WI38 (cell line): ENCODE measurements around the gene CACNA2D2.

Experiments
- H3K4me3 ChIP-seq: 2 replicates; pipeline ENCODE4 v1.5.1; 2011; ENCODE audit warnings: low read depth, mild to moderate bottlenecking, control low read depth, low read length
- CTCF ChIP-seq: IDR thresholded peaks from 2 replicates; pipeline ENCODE4 v1.5.1; 2012; ENCODE audit warnings: low read depth, mild to moderate bottlenecking, control low read depth, low read length

The CACNA2D2 gene

DNA sequence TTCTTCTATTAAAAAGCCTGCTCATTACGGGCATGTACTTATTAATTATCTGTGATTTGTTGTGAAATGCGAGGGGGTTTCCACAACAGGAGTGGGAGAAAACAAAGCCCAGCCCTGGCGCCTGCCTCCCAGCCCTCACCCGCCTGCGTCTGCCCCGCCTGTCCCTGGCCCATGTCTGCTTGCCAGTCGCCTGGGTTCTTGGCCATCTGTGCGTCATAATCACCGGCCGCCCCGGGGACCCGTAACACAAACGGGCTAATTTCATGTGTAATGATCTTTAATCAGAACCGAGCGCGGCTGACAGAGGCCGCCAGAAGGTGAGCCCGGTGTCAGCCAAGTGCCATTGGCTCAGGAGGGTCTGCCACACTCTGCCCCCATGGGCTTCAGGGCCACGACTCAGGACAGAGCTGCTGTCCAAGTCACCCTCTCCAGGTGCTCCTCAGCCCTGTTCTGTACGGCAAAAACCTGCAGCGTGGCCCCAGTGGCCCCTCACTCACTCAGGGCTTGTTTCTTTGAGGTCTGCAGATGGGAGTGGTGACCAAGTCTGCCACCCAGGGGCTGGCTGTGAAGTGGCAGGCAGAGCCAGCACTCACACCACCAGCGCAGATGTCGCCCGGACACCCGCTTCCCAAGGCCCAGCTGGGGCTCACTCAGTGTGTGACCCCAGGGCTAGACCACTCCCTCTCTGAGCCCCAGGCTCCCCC lies 115.3 kb downstream of the CACNA2D2 start:
- no peak for TF ChIP-seq CTCF
- no peak overlapping the region for H3K4me3 ChIP-seq

DNA sequence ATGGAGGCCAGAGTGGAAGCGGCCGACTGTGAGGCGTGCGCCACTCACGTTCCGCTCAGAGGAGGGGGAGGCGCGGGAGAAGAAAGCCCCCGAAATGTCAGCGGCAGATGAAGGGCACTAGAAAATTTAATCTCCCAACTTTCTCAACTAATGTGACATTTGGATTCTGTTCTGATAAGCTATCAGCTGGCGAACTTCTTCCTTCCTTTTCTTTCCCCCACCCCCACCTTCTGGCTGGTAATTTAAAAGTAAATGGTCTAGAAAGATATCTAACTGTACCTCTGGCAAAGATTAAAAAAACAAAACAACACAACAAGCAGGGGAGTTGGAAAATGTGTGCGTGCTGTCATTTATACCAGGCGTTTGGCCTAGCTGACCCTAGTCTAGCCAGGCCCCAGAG lies 117.7 kb downstream of the CACNA2D2 start:
- TF ChIP-seq CTCF = no peak
- no peak overlapping the region for H3K4me3 ChIP-seq

- no peak for TF ChIP-seq CTCF
- H3K4me3 ChIP-seq = no peak overlapping the region
These were observed 119.7 kb downstream of the CACNA2D2 start for GRCh38 chr3:50383750-50384149.

- no peak for TF ChIP-seq CTCF
- no peak overlapping the region for H3K4me3 ChIP-seq
These were observed 120.7 kb downstream of the CACNA2D2 start for GRCh38 chr3:50382722-50383121.

DNA sequence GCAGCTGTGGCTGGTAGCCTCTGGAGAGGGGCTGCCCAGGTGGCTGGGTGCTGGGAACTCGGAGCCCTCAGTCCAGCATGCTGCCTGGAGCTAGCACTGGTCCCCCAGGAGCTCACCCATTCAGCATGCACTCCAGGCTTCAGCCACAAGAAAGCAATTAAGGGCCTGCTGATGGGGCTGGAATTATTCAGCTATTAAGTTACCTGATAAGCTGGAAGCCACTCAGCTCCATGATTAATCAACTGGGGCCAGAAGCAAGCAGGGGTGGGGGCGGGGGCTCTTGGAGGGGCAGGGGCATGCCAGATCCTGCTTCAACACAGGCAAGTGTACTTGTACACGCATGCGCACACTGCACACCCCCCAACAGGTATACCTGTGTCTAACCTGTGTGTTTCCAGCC lies 122.1 kb downstream of the CACNA2D2 start:
- no peak for TF ChIP-seq CTCF
- H3K4me3 ChIP-seq = no peak overlapping the region

DNA sequence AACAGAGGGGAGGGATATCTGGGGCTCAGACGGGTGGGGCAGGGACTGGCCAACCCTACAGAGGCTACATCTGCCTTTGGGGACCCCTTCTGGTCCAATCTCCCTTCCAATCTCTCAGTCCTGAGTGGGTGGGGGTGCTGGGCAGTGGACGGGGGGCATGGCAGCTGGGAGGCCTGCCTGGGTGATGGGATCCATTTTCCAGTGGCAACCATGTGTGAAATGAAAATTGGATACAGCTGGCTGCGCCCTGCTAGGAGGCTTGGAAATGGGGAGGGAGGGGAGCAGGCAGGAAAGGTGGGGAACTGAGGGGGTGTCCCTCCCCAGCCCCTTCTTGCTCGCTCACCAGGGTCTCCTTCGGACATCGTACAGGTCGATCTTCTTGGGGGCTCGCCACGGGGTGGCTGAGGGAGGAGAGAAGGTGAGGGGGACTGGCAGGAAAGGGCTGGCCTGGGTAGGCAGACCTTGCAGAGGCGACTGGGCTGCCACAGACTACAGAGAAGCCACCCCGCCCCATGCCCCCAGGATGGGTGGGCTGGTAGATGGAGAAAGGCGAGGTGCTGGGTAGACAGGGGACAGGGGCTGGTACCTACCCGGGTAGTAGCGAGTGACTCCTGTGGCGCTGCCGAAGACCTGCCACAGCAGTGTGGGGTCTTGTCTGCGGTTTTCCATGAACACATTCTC lies 122.9 kb downstream of the CACNA2D2 start:
- no peak for TF ChIP-seq CTCF
- H3K4me3 ChIP-seq = no peak overlapping the region

DNA sequence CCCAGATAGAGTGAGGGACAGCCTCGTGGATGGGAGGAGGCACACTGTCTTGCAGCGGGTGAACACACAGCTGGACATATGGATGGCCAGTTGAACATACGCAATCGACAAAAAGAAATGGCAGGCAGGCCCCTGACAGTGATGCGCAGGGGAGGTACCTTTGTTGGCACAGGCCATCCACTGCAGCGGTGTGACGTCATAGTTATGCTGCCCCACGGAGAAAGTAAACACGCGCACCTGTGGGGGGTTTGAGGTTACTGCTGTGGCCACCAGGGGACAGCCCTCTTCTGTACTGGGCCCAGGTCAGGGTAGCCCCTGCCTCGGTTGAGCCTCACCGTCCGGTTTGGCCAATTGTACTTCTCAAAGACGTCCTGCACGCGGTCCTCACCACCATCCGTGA lies 124.7 kb downstream of the CACNA2D2 start:
- TF ChIP-seq CTCF = no peak
- H3K4me3 ChIP-seq = no peak overlapping the region
